OCI-LY3 (cell line): Measurements from ENCODE around the gene KIAA1671.

Source experiments
- EZH2phosphoT487 ChIP-seq: fragments of 200-600 bp; shearing (Covaris generic); IDR thresholded peaks from 2 replicates; pipeline ENCODE4 v1.6.1; 2018; ENCODE audit warnings: antibody characterized with exemption, mixed run types, low read depth
- TF ChIP-seq, protein P1 (sequence below): fragments of 200-600, 300-600 bp; sonication (generic); IDR thresholded peaks from 2 replicates; pipeline ENCODE4 v1.5.1; 2014; ENCODE audit warnings: antibody characterized with exemption, low read length, low read depth

GRCh38 chr22:25206998-25207397, 254.5 kb downstream of the KIAA1671 start:
- TF ChIP-seq, protein P1, sequence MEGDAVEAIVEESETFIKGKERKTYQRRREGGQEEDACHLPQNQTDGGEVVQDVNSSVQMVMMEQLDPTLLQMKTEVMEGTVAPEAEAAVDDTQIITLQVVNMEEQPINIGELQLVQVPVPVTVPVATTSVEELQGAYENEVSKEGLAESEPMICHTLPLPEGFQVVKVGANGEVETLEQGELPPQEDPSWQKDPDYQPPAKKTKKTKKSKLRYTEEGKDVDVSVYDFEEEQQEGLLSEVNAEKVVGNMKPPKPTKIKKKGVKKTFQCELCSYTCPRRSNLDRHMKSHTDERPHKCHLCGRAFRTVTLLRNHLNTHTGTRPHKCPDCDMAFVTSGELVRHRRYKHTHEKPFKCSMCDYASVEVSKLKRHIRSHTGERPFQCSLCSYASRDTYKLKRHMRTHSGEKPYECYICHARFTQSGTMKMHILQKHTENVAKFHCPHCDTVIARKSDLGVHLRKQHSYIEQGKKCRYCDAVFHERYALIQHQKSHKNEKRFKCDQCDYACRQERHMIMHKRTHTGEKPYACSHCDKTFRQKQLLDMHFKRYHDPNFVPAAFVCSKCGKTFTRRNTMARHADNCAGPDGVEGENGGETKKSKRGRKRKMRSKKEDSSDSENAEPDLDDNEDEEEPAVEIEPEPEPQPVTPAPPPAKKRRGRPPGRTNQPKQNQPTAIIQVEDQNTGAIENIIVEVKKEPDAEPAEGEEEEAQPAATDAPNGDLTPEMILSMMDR, result no peak
- no peak for TF ChIP-seq EZH2phosphoT487
